MCF 10A (cell line): Measurements from ENCODE around the gene INPP1. TPM values are rescaled to one million over a fixed set of nuclear protein-coding genes. Genes with fewer than 3 reads are reported as not detected.
"Not testable (repeated sequence)": the region's sequence is repeated elsewhere in the genome, so short reads cannot be mapped to it uniquely, and the experiment has no call there.

Experiments
- BruUV-seq: library from RNA; stranded (reverse); fragments of 400-500 nt; replicated peaks from 2 replicates; lab custom pipeline; 2021; lab: Mats Ljungman, UMichigan
- CTCF ChIA-PET: fragments of 300-600 bp; sonication (Branson Sonifier 250); formaldehyde crosslinking; extraction: SDS; loops from one replicate; lab custom pipeline; 2021; ENCODE audit warnings: antibody characterized with exemption, inconsistent platforms; lab: Yijun Ruan, JAX
- POLR2A ChIA-PET: fragments of 300-600, 350-650 bp; sonication (Branson Sonifier 250); formaldehyde crosslinking; extraction: SDS; loops from one replicate; lab custom pipeline; 2020; ENCODE audit warnings: antibody characterized with exemption, inconsistent platforms; lab: Yijun Ruan, JAX
- DNase-seq: peaks from one replicate; pipeline ENCODE4 v3.0.0-alpha.2; 2018; ENCODE audit not compliant: unreplicated experiment
- H3K27ac Mint-ChIP-seq: one replicate; pipeline ENCODE4 v1.8.0; 2022; ENCODE audit warnings: mild to moderate bottlenecking, low read depth, mixed read lengths; ENCODE audit not compliant: unreplicated experiment
- H3K27me3 Mint-ChIP-seq: one replicate; pipeline ENCODE4 v1.8.0; 2022; ENCODE audit warnings: mixed read lengths; ENCODE audit not compliant: insufficient read depth, unreplicated experiment
- H3K36me3 Mint-ChIP-seq: one replicate; pipeline ENCODE4 v1.8.0; 2022; ENCODE audit warnings: mild to moderate bottlenecking, moderate library complexity, mixed read lengths; ENCODE audit not compliant: insufficient read depth, unreplicated experiment
- H3K4me1 Mint-ChIP-seq: one replicate; pipeline ENCODE4 v1.8.0; 2022; ENCODE audit warnings: mixed read lengths; ENCODE audit not compliant: insufficient read depth, unreplicated experiment
- H3K4me3 Mint-ChIP-seq: one replicate; pipeline ENCODE4 v1.8.0; 2022; ENCODE audit warnings: mild to moderate bottlenecking, moderate library complexity, mixed read lengths; ENCODE audit not compliant: unreplicated experiment
- H3K9me3 Mint-ChIP-seq: one replicate; pipeline ENCODE4 v1.8.0; 2022; ENCODE audit warnings: mixed read lengths; ENCODE audit not compliant: unreplicated experiment
- intact Hi-C: fragments of 100-400 bp; cut with micrococcal nuclease; formaldehyde crosslinking; loops from 2 replicates; pipeline ENCODE4 v1.14.1; 2022
- total RNA-seq: library from RNA; stranded (reverse); gene quantifications from 2 replicates; pipeline ENCODE4 v1.2.3, GENCODE V29; 2022
- TF ChIP-seq, protein P1 (sequence below): fragments of 200-600 bp; IDR thresholded peaks from one replicate; pipeline ENCODE4 v1.8.0; 2022; ENCODE audit warnings: antibody characterized with exemption, mild to moderate bottlenecking; ENCODE audit not compliant: unreplicated experiment

Gene INPP1
- total RNA-seq, 1 experiment from 2014 or later, result 29.2 TPM

- DNase-seq, result no peak
- intact Hi-C loops, result no loop called here
- no TSS peak for BruUV-seq
- TF ChIP-seq, protein P1, sequence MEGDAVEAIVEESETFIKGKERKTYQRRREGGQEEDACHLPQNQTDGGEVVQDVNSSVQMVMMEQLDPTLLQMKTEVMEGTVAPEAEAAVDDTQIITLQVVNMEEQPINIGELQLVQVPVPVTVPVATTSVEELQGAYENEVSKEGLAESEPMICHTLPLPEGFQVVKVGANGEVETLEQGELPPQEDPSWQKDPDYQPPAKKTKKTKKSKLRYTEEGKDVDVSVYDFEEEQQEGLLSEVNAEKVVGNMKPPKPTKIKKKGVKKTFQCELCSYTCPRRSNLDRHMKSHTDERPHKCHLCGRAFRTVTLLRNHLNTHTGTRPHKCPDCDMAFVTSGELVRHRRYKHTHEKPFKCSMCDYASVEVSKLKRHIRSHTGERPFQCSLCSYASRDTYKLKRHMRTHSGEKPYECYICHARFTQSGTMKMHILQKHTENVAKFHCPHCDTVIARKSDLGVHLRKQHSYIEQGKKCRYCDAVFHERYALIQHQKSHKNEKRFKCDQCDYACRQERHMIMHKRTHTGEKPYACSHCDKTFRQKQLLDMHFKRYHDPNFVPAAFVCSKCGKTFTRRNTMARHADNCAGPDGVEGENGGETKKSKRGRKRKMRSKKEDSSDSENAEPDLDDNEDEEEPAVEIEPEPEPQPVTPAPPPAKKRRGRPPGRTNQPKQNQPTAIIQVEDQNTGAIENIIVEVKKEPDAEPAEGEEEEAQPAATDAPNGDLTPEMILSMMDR, result no peak
- ChIA-PET CTCF (interaction anchor here (0.6 kb wide), 1 partner anchor 18 kb away, joined by 3 read pairs; no protein-coding TSS in a partner anchor), POLR2A (no interaction called here)
- Mint-ChIP-seq H3K9me3 (no peaks in the 10 kb centered on the region), H3K27me3 (no peaks in the 10 kb centered on the region), H3K4me3 (no peak overlapping the region), H3K4me1 (peaks cover 8% of the 10 kb centered on the region), H3K36me3 (peaks cover 6% of the 10 kb centered on the region), H3K27ac (no peak overlapping the region)
Observed at GRCh38 chr2:190334479-190335224, 8.7 kb upstream of the INPP1 start.

- peaks cover 6% of the 10 kb centered on the region for H3K36me3 Mint-ChIP-seq
- TF ChIP-seq, protein P1, result no peak
- intact Hi-C loops, result no loop called here
- DNase-seq, result no peak
- BruUV-seq, result no TSS peak
- peaks cover 8% of the 10 kb centered on the region for H3K4me1 Mint-ChIP-seq
- no peak overlapping the region for H3K4me3 Mint-ChIP-seq
- no peaks in the 10 kb centered on the region for H3K9me3 Mint-ChIP-seq
- H3K27ac Mint-ChIP-seq, result no peak overlapping the region
- no peaks in the 10 kb centered on the region for H3K27me3 Mint-ChIP-seq
- ChIA-PET CTCF (interaction anchor here (0.6 kb wide), 1 partner anchor 18 kb away, joined by 3 read pairs; no protein-coding TSS in a partner anchor), POLR2A (interaction anchor here (0.7 kb wide), 1 partner anchor 28 kb away, joined by 4 read pairs; no protein-coding TSS in a partner anchor)
Observed at GRCh38 chr2:190335225-190335559, 8.2 kb upstream of the INPP1 start.

GRCh38 chr2:190335584-190335983 is 7.8 kb upstream of the INPP1 start:
- intact Hi-C loops, H3K36me3 Mint-ChIP-seq, H3K9me3 Mint-ChIP-seq, H3K4me3 Mint-ChIP-seq, H3K27ac Mint-ChIP-seq, BruUV-seq, H3K27me3 Mint-ChIP-seq, H3K4me1 Mint-ChIP-seq, DNase-seq: not testable (repeated sequence)
- POLR2A ChIA-PET, result interaction anchor here (0.7 kb wide), 1 partner anchor 28 kb away, joined by 4 read pairs; no protein-coding TSS in a partner anchor
- CTCF ChIA-PET, result interaction anchor here (0.6 kb wide), 1 partner anchor 17 kb away, joined by 3 read pairs; no protein-coding TSS in a partner anchor

GRCh38 chr2:190336420-190336819 is 7.0 kb upstream of the INPP1 start:
- POLR2A ChIA-PET, result interaction anchor here (0.6 kb wide), 1 partner anchor 628 kb away, joined by 3 read pairs; no protein-coding TSS in a partner anchor
- no TSS peak for BruUV-seq
- intact Hi-C loops, result no loop called here

More at GRCh38 chr2:190336420-190336819, 7.0 kb upstream of the INPP1 start:
- peaks cover 8% of the 10 kb centered on the region for H3K4me1 Mint-ChIP-seq
- TF ChIP-seq, protein P1, result no peak
- H3K27ac Mint-ChIP-seq, result no peak overlapping the region
- no peaks in the 10 kb centered on the region for H3K9me3 Mint-ChIP-seq
- CTCF ChIA-PET, result no interaction called here
- DNase-seq, result no peak
- H3K4me3 Mint-ChIP-seq, result no peak overlapping the region
- peaks cover 6% of the 10 kb centered on the region for H3K36me3 Mint-ChIP-seq
- no peaks in the 10 kb centered on the region for H3K27me3 Mint-ChIP-seq
